ENCODE data around the gene RAB10. TPM values are rescaled to one million over a fixed set of nuclear protein-coding genes. Genes with fewer than 3 reads are reported as not detected.
"Not testable (repeated sequence)": the region's sequence is repeated elsewhere in the genome, so short reads cannot be mapped to it uniquely, and the experiment has no call there.

RAB10 gene
- total and polyA plus RNA-seq, 2 of the 4 experiments (the other 2 are of a cell fraction) = 30.1 to 77.1 TPM

DNA sequence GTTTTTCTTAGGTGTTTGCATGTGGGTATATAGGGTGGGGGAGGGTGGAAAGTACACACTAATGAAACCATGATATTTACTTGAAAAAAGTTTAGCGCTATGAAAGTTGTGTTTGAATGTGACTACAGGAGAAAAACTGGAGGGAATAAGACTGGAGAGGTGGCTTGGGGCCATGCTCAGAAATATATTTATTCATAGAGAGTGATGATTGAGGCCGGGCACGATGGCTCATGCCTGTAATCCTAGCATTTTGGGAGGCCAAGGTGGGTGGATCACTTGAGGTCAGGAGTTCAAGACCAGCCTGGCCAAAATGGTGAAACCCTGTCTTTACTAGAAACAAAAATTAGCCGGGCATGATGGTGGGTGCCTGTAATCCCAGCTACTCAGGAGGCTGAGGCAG is 55.0 kb downstream of the RAB10 start:
- H3K56ac ChIP-seq (ENCODE audit: extremely low read depth, insufficient read depth, low read length); H2AK9ac ChIP-seq (replicated peaks; ENCODE audit: low read depth, low read length, poor library complexity); POLR2A ChIA-PET (ENCODE audit: unreplicated experiment); DNase-seq; H3K18ac ChIP-seq (ENCODE audit: low read depth, low read length); H3K4me1 ChIP-seq (ENCODE audit: control insufficient read depth, insufficient read depth, low read length); H3K23ac ChIP-seq (ENCODE audit: low read depth, low read length); H3K4me2 ChIP-seq (ENCODE audit: low read depth, low read length); H2BK15ac ChIP-seq (ENCODE audit: low read depth, low read length); H2BK120ac ChIP-seq (ENCODE audit: low read depth, low read length); ATAC-seq (ENCODE audit: low read depth); H2BK5ac ChIP-seq (ENCODE audit: low read depth, low read length, poor library complexity, severe bottlenecking); H3K27ac ChIP-seq (ENCODE audit: insufficient read depth, low read length); H4K5ac ChIP-seq (ENCODE audit: low read depth, low read length); H2BK20ac ChIP-seq (ENCODE audit: low read depth, low read length); H4K91ac ChIP-seq (ENCODE audit: insufficient read depth, low read depth, low read length); H3K4ac ChIP-seq (ENCODE audit: low read depth, low read length); H3K14ac ChIP-seq (replicated peaks; ENCODE audit: low read depth, low read length); H4K8ac ChIP-seq (ENCODE audit: low read depth in 2 of 2, low read length in 2 of 2); H3K36me3 ChIP-seq (ENCODE audit: control insufficient read depth, insufficient read depth, low read length); H2AK5ac ChIP-seq (ENCODE audit: low read depth, low read length); H3K27me3 ChIP-seq (ENCODE audit: control insufficient read depth, insufficient read depth, low read length); in situ Hi-C loops (cut with MboI; ENCODE audit: low sequenced_read_pairs); H3K9ac ChIP-seq (ENCODE audit: low read depth, low read length); BruUV-seq (replicated peaks); H2AFZ ChIP-seq (replicated peaks; ENCODE audit: low read length, poor library complexity); H3K4me3 ChIP-seq (ENCODE audit: insufficient read depth, low read depth, low read length); H3K9me1 ChIP-seq (ENCODE audit: insufficient read depth, low read length); dilution Hi-C loops (cut with HindIII; ENCODE audit: low sequenced_read_pairs, unreplicated experiment); H3K9me3 ChIP-seq (ENCODE audit: control insufficient read depth, insufficient read depth, low read length): not testable (repeated sequence)
- WGBS, 2 experiments (ENCODE audit: extremely low coverage in 2 of 2, insufficient read length in 1 of 2) = 96% methylated on average over 3 of the region's 4 CpGs; no CpG with 5 or more reads in 1 of the 2 experiments
- CTCF ChIA-PET = interaction anchor here (1.3 to 1.4 kb wide), 2 partner anchors 16 to 133 kb away, joined by 3 read pairs; no protein-coding TSS in a partner anchor
- Histone ChIP-seq H3K79me1 (ENCODE audit: low read depth in 1 of 2, low read length in 2 of 2) (peaks cover 23 to 70% of the 10 kb centered on the region in 2 experiments), H4K20me1 (ENCODE audit: insufficient read depth, low read length) (peaks cover 78% of the 10 kb centered on the region)
- intact Hi-C loops (cut with micrococcal nuclease) = loop anchor here (1.0 to 10.0 kb wide), 3 partner anchors 38 to 94 kb away; no protein-coding TSS in a partner anchor
